CD14-positive monocyte (primary cell): Measurements from ENCODE around the gene TUBB6. TPM values are rescaled to one million over a fixed set of nuclear protein-coding genes. Genes with fewer than 3 reads are reported as not detected.
A peak's percentile ranks its signal among the peaks of the same experiment; 100 is the strongest.

Experiments used
- DNase-seq, 3 donors: peaks; one replicate each; pipeline ENCODE4 v3.0.0-alpha.2; 2011 to 2022
- H2AFZ ChIP-seq: 2 replicates; pipeline ENCODE4 v1.6.0; 2012; ENCODE audit warnings: mild to moderate bottlenecking, low read depth, low read length, inconsistent platforms; ENCODE audit not compliant: insufficient read depth, poor library complexity, severe bottlenecking
- H3K27ac ChIP-seq, 2 donors: 1 replicate in 1 of 2; 2 replicates in 1 of 2; pipeline ENCODE4 v1.5.1; 2012 to 2013; ENCODE audit warnings: low read length in 2 of 2, control low read depth in 1 of 2, inconsistent platforms in 1 of 2, low read depth in 1 of 2, mild to moderate bottlenecking in 1 of 2
- H3K27me3 ChIP-seq, 2 donors: one replicate each; pipeline versions ENCODE4 v1.6.0 to v1.6.1; 2011 to 2013; ENCODE audit warnings: low read length in 2 of 2; ENCODE audit not compliant: control insufficient read depth in 2 of 2, insufficient read depth in 2 of 2
- H3K36me3 ChIP-seq, 2 donors: replicated peaks in 1 of 2; 1 replicate in 1 of 2; 2 replicates in 1 of 2; pipeline versions ENCODE4 v1.5.1 to v1.6.1; 2012 to 2013; ENCODE audit warnings: low read length in 2 of 2, control low read depth in 1 of 2, inconsistent platforms in 1 of 2, mild to moderate bottlenecking in 1 of 2; ENCODE audit not compliant: insufficient read depth in 2 of 2, control insufficient read depth in 1 of 2
- H3K4me1 ChIP-seq, 2 donors: 1 replicate in 1 of 2; 2 replicates in 1 of 2; pipeline versions ENCODE4 v1.5.1 to v1.6.1; 2012 to 2013; ENCODE audit warnings: low read length in 2 of 2, control low read depth in 1 of 2, inconsistent platforms in 1 of 2, mild to moderate bottlenecking in 1 of 2, moderate library complexity in 1 of 2; ENCODE audit not compliant: insufficient read depth in 2 of 2, control insufficient read depth in 1 of 2
- H3K4me2 ChIP-seq: replicated peaks from 2 replicates; pipeline ENCODE3; 2012; ENCODE audit warnings: low read length, moderate library complexity, mild to moderate bottlenecking; ENCODE audit not compliant: poor library complexity, severe bottlenecking; ENCODE audit errors: extremely low read depth
- H3K4me3 ChIP-seq, 3 experiments: fragments of 200-600 bp in 1 of 3; sonication (generic) in 1 of 3; replicated peaks in 1 of 3; 1 replicate in 2 of 3; 2 replicates in 1 of 3; pipeline ENCODE4 v1.5.1; 2011 to 2013; ENCODE audit warnings: low read length in 3 of 3, mild to moderate bottlenecking in 3 of 3, control low read depth in 2 of 3, low read depth in 2 of 3, inconsistent platforms in 1 of 3, moderate library complexity in 1 of 3
- H3K79me2 ChIP-seq: 2 replicates; pipeline ENCODE4 v1.6.0; 2012; ENCODE audit warnings: mild to moderate bottlenecking, control low read depth, inconsistent platforms, low read length, moderate library complexity; ENCODE audit not compliant: insufficient read depth
- H3K9ac ChIP-seq: 2 replicates; pipeline ENCODE4 v1.6.0; 2017; ENCODE audit warnings: low read length, mild to moderate bottlenecking; ENCODE audit not compliant: insufficient read depth, poor library complexity, severe bottlenecking
- H3K9me3 ChIP-seq, 2 donors: replicated peaks in 1 of 2; 1 replicate in 1 of 2; 2 replicates in 1 of 2; pipeline versions ENCODE4 v1.5.1 to v1.6.1; 2012 to 2013; ENCODE audit warnings: low read length in 2 of 2, control low read depth in 1 of 2; ENCODE audit not compliant: control insufficient read depth in 1 of 2, insufficient read depth in 1 of 2
- H4K20me1 ChIP-seq: 2 replicates; pipeline ENCODE4 v1.6.0; 2012; ENCODE audit warnings: mild to moderate bottlenecking, low read length, control low read depth, moderate library complexity; ENCODE audit not compliant: insufficient read depth
- H3K27ac Mint-ChIP-seq, 7 donors: one replicate each; pipeline ENCODE4 v1.8.0; 2020; ENCODE audit warnings: mild to moderate bottlenecking in 7 of 7, mixed read lengths in 7 of 7, moderate library complexity in 6 of 7, inconsistent platforms in 2 of 7
- H3K27me3 Mint-ChIP-seq, 3 donors: one replicate each; pipeline ENCODE4 v1.8.0; 2021 to 2022; ENCODE audit warnings: low read depth in 3 of 3, mild to moderate bottlenecking in 3 of 3, mixed read lengths in 3 of 3, moderate library complexity in 3 of 3, inconsistent platforms in 1 of 3
- H3K36me3 Mint-ChIP-seq, 2 donors: one replicate each; pipeline ENCODE4 v1.8.0; 2020; ENCODE audit warnings: mixed read lengths in 2 of 2, inconsistent platforms in 1 of 2, mild to moderate bottlenecking in 1 of 2
- H3K4me1 Mint-ChIP-seq: one replicate; pipeline ENCODE4 v1.8.0; 2020; ENCODE audit warnings: mild to moderate bottlenecking, mixed read lengths
- H3K4me3 Mint-ChIP-seq, 2 donors: one replicate each; pipeline ENCODE4 v1.8.0; 2020; ENCODE audit warnings: mild to moderate bottlenecking in 2 of 2, mixed read lengths in 2 of 2, moderate library complexity in 1 of 2
- H3K9me3 Mint-ChIP-seq, 7 donors: one replicate each; pipeline ENCODE4 v1.8.0; 2020 to 2022; ENCODE audit warnings: mixed read lengths in 7 of 7, mild to moderate bottlenecking in 6 of 7, moderate library complexity in 6 of 7, inconsistent platforms in 2 of 7
- WGBS: methylation state at CpG from one replicate; pipeline ENCODE4 v1.1.5; 2013; ENCODE audit warnings: missing lambda C conversion rate; ENCODE audit not compliant: insufficient coverage; 5-methylcytosine and 5-hydroxymethylcytosine counted together
- intact Hi-C, 2 donors: fragments of 100-400 bp; cut with micrococcal nuclease; formaldehyde crosslinking; loops; one replicate each; pipeline versions ENCODE4 v1.15.0 to v1.15.1; 2023
- polyA plus RNA-seq, 3 donors: library from polyadenylated mRNA; depleted of rRNA in 1 of 3; unstranded in 2 of 3; stranded (reverse) in 1 of 3; fragments of 300-500 nt in 2 of 3; fragments of >200 nt in 1 of 3; fragmentation: Illumina TruSeq in 2 of 3; gene quantifications; 1 replicate in 2 of 3; 2 replicates in 1 of 3; pipeline ENCODE4 v1.2.3, GENCODE V29; 2012 to 2021
- TF ChIP-seq, protein P1 (sequence below): fragments of 200-600 bp; IDR thresholded peaks from one replicate; pipeline ENCODE4 v1.8.0; 2022; ENCODE audit warnings: antibody characterized with exemption, mild to moderate bottlenecking

Gene TUBB6
- polyA plus RNA-seq, 3 donors: 15.8 to 34.9 (median 27.6) TPM

DNA sequence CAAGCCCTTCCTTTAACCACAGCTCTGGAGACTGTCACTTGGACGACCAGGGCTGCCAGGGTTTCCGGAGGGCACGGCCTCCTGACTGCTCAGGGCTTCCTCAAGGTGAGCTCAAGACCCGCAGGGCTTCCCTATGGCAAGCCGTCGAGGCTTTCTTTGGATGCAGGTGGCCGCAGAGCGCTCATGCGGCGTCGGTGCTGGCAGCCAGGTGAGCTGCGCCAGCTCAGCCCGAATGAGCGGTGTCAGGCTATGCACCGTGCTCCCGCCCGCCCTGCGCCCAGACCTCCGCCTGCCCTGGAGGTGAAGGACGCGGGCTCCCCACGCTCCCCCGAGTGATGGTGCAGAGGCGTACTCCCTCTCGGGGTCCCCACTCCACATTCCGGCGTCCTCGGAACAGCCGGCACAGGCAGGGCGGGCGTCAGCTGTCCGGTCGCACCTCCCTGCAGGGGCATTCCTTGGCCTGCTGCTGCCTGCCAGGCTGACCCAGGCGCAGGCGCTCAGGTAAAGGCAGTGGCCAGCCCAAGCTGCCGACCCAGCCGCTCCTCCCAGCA, 20.8 kb upstream of the TUBB6 start:
- 19% methylated on average over 37 of the region's 37 CpGs for WGBS
- Histone ChIP-seq H3K36me3 (no peaks in the 10 kb centered on the region), H4K20me1 (no peaks in the 10 kb centered on the region), H3K4me1 (peaks cover 7 to 12% of the 10 kb centered on the region in 2 donors), H3K4me3 (peak overlapping the region in 1 of 3 experiments; percentile 42), H3K27ac (no peak overlapping the region), H3K79me2 (no peaks in the 10 kb centered on the region), H3K9ac (no peak overlapping the region), H3K27me3 (peaks cover 21 to 47% of the 10 kb centered on the region in 2 donors), H3K9me3 (no peaks in the 10 kb centered on the region), H3K4me2 (no peak overlapping the region), H2AFZ (no peak overlapping the region)
- no peak for DNase-seq
- peaks cover 40 to 61% (median 45%) of the 10 kb centered on the region in 3 donors for H3K27me3 Mint-ChIP-seq
- peaks cover 13% of the 10 kb centered on the region for H3K4me1 Mint-ChIP-seq
- no peak overlapping the region for H3K27ac Mint-ChIP-seq
- peaks cover 0 to 11% (median 3%) of the 10 kb centered on the region in 7 donors for H3K9me3 Mint-ChIP-seq
- H3K4me3 Mint-ChIP-seq: peak overlapping the region in 1 of 2 donors; percentile 91
- H3K36me3 Mint-ChIP-seq: peaks cover 0 to 4% of the 10 kb centered on the region in 2 donors
- TF ChIP-seq, protein P1, sequence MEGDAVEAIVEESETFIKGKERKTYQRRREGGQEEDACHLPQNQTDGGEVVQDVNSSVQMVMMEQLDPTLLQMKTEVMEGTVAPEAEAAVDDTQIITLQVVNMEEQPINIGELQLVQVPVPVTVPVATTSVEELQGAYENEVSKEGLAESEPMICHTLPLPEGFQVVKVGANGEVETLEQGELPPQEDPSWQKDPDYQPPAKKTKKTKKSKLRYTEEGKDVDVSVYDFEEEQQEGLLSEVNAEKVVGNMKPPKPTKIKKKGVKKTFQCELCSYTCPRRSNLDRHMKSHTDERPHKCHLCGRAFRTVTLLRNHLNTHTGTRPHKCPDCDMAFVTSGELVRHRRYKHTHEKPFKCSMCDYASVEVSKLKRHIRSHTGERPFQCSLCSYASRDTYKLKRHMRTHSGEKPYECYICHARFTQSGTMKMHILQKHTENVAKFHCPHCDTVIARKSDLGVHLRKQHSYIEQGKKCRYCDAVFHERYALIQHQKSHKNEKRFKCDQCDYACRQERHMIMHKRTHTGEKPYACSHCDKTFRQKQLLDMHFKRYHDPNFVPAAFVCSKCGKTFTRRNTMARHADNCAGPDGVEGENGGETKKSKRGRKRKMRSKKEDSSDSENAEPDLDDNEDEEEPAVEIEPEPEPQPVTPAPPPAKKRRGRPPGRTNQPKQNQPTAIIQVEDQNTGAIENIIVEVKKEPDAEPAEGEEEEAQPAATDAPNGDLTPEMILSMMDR: no peak
- intact Hi-C loops: no loop called here

DNA sequence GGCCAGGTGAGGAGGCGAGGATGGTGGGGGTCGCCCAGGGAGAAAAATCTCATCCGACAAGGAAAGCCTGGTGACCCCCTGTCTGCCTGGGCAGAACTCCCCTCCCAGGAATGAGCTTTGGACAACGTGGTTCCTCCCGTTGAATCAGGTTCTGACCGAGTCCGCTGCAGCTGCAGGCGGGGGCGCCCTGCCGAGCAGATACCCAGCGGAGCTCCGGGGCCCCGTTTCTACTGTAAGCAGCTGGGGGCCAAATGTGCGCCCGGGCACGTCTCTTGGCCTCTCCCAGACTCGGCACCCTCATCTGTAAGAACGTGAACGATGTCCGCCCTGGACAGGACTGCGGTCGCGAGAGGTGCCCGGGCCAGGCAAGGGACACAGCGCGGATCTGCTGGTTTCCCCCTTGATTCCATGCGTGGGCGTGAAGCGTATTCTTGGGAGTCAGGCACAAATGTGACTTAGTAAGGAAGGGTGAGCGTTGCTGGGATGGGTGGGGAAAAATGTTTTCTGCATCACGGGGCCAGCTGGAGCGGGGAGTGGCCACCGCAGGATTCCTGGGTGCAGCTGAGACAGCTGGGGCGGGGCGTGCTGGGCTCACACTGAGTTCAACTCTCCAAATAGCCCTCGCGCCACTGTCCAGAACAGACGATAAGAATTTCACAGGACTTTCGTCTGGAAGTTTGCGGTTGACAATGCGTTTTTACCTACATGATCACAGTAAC, 20.2 kb upstream of the TUBB6 start:
- Histone ChIP-seq H3K4me1 (peaks cover 7 to 12% of the 10 kb centered on the region in 2 donors), H3K9ac (peak overlapping the region; percentile 36), H3K4me2 (peak overlapping the region; percentile 37), H2AFZ (peak overlapping the region; percentile 40), H3K79me2 (no peaks in the 10 kb centered on the region), H3K27ac (no peak overlapping the region), H3K36me3 (no peaks in the 10 kb centered on the region), H4K20me1 (no peaks in the 10 kb centered on the region), H3K27me3 (peaks cover 21 to 46% of the 10 kb centered on the region in 2 donors), H3K4me3 (peak overlapping the region in 1 of 3 experiments; percentile 42), H3K9me3 (no peaks in the 10 kb centered on the region)
- TF ChIP-seq, protein P1: no peak
- Mint-ChIP-seq H3K27ac (no peak overlapping the region), H3K4me1 (peaks cover 13% of the 10 kb centered on the region), H3K4me3 (peak overlapping the region; percentile 64 to 91), H3K9me3 (peaks cover 0 to 11% (median 3%) of the 10 kb centered on the region in 7 donors), H3K27me3 (peaks cover 40 to 59% (median 45%) of the 10 kb centered on the region in 3 donors), H3K36me3 (peaks cover 0 to 4% of the 10 kb centered on the region in 2 donors)
- intact Hi-C loops: no loop called here
- no peak for DNase-seq
- WGBS: 5% methylated on average over 40 of the region's 41 CpGs
